Stimulated activated CD4-positive, alpha-beta T cell treated with anti-CD3 and anti-CD28 coated beads, Interleukin-12 subunit alpha, Interleukin-12 subunit beta, amount 100 ng/mL, for 24 hours (primary cell): ENCODE measurements around the gene YES1.
"Not testable (repeated sequence)": the region's sequence is repeated elsewhere in the genome, so short reads cannot be mapped to it uniquely, and the experiment has no call there.

ENCODE experiments used
- DNase-seq, 2 experiments: peaks; one replicate each; pipeline ENCODE4 v3.0.0-alpha.2; 2020; ENCODE audit warnings: low read depth in 2 of 2

Gene YES1

DNA sequence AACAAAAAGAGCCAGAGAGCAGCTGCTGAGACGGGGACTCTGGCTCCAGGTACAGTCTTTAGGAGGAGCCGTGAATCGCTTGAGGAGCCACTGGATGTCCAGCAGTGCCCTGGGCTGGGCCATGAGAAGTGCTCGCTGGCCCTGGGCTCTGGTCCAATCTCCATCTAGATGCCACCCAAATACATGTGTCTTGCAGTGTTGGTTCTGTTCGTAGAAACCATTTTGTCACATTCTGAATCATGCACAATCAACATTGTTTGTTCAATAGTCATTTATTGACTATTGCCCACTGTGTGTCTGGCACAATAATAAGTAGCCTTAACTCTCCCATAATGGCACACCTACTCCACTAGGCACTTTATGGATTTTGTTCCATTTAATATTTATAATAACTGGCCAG lies 128.5 kb downstream of the YES1 start:
- no peak for DNase-seq

DNA sequence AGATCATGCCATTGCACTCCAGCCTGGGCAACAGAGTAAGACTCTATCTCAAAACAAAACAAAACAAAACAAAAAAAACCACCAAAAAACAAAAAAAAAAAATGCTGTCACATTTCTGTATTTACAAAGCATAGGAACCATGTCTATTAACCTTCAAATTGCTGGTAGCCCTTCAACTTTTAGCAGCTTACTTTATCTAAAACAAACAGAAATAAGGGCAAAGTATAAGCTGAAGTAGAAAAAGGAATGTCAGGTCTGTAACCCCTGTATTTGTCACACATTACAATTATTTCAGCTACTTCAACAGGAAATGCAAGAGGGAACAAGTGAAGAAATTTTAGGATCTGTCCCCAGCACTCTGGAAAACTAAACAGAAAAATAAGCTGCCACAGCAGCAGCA lies 129.2 kb downstream of the YES1 start:
- no peak for DNase-seq

DNA sequence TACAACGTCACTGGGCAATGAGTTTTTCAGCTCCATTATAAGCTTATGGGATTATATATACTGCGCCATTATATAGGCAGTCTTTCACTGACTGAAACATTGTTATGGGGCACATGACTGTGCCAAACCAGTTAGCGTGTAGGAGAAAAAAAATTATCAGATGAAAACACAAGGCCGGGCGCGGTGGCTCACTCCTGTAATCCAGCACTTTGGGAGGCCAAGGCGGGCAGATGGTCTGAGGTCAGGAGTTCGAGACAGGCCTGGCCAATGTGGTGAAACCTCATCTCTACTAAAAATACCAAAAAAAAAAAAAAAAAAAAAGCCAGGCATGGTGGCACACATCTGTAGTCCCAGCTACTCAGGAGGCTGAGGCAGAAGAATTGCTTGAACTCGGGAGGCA lies 129.6 kb downstream of the YES1 start:
- DNase-seq, result not testable (repeated sequence)

DNA sequence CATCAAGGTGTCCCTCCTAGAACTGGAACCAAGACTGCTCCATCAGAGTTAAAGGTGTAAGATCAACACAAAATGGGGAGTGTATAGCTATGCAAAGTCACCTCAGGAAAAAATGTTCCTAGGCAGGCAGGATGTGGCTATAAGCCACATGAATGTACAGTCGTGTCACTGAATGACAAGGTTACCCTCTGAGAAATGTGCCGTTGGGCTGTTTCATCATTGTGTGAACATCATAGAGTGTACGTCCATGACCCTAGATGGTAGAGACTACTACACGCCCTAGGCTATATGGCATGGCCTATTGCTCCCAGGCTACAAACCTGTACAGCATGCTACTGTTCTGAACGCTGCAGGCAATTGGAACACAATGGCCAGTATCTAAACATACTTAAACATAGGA lies 130.1 kb downstream of the YES1 start:
- DNase-seq, result peak in 1 of 2 experiments; percentile 17

DNA sequence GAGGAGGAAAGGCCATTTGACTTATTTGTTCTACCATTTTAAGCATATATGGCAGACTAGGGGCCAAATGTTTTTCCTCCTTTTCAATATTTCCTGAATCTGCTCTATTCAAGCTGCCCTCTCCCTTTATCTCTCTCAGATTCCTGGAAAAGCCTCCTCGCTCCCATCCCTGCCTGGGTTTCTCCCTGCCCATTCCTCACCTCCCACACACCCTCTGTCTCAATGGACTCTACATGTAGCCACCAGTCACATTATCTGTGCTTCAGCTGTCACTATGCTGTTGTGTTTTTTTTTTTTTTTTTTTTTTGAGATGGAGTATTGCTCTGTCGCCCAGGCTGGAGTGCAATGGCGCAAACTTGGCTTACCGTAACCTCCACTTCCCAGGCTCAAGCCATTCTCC lies 131.7 kb downstream of the YES1 start:
- DNase-seq, result no peak

DNA sequence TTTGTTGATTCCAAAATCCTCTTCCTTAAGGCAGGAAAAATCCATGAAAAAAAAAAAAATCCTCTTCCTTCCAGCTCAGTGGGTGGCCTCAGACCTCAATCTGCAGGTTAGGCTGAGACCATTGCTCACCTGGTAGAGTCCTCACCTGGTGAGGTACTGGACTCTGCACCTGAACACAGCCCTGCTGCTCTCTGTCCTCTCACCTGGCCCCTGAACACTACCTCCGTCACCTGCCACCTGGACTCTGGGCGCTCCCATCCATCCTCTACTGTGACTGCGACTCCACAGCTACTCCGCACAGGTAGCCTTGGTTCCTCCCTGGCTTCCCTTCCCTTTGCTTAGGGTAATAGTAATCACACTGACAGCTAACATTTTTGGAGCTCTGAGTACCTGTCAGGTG lies 132.5 kb downstream of the YES1 start:
- no peak for DNase-seq

DNA sequence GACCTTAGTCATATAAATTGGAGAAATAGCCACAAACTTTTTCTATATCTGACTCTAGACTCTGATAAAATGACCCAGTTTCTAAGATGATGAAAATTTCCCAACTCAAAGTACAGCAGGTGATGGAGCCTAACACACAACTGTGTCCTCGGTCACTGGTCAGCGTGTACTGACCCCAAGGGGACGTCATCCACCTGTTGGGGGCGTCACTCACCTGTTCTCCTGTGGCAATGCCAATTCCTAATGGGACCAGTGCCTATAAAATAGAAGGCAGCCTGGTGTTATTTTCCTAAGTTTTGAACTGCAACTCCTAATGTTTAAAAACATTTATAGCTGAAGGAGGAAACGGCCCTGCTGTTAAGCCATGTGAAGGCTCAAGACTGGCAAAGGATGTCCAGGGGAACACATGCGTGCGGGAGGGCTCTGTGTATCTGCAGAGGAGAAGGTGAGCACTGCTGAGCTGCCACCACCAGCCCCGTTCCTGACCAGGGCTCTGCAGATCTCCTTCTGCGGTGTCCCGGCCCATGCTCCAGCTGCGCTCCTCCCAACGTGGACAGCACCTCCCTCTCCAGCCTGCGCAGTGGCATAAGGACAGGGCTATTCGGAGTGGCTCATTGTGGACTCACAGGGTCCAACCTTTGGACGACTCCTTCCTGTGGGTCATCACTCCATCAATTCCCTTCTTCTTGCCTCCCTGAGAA lies 133.4 kb downstream of the YES1 start:
- no peak for DNase-seq

DNA sequence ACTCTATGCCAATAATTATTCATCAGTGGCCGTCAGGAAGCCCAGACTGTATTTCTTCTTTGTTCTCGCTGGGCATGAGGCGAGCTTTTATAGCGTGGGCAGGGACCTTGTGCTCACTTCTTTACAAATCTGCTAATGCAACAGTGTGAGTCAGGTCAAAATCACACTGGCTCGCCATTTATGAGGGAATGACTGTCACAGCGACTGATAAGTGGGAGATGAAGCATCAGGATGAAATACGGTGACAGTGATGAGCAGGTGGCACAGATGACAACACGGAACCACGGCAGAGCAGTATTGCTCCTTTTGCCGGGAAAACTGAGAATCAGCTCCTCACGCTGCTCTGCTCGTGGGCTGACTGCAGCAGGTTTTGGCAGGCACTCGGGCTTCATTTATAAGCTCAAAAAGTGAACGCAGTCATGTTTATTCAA lies 134.1 kb downstream of the YES1 start:
- no peak for DNase-seq

DNA sequence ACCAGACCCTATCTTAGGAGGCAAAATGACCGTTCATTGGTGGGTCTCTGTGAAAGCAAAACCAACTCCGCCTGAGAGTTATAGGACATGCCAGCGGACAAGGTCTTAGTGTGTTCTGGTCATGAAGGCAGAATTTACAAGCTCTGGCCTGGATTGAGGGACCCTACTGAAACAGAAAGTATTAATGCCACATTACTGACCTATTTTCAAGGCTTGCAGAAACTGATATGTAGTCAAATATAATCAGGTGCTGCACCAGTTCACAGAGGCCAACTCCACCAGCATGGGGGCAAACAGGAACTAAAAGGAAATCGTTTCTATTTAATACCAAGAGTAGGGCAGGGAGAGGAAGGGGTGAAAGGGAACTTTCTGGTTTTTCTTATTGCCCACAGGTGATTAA lies 134.9 kb downstream of the YES1 start:
- no peak for DNase-seq

DNA sequence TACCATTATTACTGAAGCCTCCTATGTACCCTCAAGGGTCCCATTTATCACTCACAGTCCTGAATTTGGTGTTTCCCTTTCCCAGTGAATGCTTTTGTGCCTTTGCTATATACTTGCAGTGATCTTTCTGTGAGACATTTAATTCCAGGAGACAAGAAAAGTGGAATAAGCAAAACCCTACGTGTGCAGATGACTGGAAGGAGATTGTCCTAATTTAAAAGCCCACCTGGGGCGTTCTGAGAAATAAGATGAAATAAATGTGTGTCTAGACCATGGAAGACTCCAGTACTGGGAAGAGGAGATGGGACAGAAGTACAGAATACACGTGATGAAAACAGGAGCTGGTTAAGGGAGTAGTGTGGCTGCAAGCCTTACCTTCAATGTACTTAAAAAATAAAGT lies 135.3 kb downstream of the YES1 start:
- DNase-seq, result no peak

DNA sequence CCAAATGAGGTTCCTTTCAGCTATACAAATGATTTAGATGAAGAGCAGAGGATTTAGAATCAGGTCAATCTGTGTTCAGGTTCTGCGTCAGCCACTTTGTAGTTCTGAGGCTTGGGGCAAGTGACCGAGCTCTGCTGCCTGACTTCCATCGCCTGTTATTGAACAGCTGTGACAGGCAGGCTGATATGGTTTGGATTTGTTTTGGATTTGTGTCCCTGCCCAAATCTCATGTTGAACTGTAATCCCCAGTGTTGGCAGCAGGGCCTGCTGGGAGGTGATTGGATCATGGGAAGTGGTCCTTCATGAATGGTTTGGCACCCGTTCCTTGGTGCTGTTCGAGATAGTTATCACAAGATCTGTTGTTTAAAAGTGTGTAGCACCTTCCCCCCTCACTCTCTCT lies 136.0 kb downstream of the YES1 start:
- DNase-seq, result no peak

DNA sequence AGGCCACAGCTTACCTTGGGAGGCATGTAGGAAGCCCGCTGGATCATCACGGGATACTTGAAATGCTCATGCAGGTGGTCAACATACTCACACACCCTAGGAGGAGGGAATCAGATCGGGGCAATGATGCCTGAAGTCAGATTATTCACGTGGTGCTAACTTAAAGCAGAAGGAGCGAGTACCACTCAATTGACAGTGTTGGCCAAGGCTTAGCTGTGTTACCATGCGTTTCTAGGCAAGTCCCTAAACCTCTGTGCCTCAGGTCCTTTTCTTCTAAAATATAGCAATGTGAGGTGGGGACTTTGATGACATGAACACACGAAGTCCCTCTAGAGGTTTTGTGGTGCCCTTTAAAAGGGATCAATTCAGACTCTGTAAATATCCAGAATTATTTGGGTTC lies 136.7 kb downstream of the YES1 start:
- DNase-seq, result no peak

DNA sequence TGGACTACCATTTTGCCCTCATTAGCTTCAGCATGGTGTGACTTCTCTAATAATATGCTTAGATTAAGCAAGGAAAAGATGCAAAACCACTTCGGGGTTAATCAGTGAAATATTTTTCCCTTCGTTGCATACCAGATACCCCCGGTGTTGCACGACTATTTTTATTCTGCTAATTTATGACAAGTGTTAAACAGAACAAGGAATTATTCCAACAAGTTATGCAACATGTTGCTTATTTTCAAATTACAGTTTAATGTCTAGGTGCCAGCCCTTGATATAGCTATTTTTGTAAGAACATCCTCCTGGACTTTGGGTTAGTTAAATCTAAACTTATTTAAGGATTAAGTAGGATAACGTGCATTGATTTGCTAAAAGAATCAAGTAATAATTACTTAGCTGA lies 138.3 kb downstream of the YES1 start:
- DNase-seq, result no peak

DNA sequence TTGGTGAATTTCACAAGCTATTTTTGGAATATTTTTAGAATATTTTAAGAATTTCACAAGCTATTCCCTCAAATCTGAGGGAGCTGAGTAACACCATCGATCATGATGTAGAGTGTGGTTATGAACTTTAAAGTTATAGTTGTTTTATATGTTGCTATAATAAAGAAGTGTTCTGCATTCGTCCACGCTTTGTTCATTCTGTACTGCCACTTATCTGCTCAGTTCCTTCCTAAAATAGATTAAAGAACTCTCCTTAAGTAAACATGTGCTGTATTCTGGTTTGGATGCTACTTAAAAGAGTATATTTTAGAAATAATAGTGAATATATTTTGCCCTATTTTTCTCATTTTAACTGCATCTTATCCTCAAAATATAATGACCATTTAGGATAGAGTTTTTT lies 138.7 kb downstream of the YES1 start:
- no peak for DNase-seq
